HG02884 (cell line): Measurements from ENCODE around the gene FAM204A.

Source experiments
- ATAC-seq: cut with Tn5 transposase; IDR thresholded peaks from one replicate; pipeline ENCODE4 v1.9.1; 2021; ENCODE audit warnings: mild to moderate bottlenecking, moderate library complexity; ENCODE audit not compliant: unreplicated experiment

FAM204A gene

GRCh38 chr10:118287076-118287806 lies 54.9 kb downstream of the FAM204A start:
- ATAC-seq: no peak

- no peak for ATAC-seq
Observed at GRCh38 chr10:118286051-118286838, 55.9 kb downstream of the FAM204A start.

- no peak for ATAC-seq
Observed at GRCh38 chr10:118282670-118283069, 59.5 kb downstream of the FAM204A start.

DNA sequence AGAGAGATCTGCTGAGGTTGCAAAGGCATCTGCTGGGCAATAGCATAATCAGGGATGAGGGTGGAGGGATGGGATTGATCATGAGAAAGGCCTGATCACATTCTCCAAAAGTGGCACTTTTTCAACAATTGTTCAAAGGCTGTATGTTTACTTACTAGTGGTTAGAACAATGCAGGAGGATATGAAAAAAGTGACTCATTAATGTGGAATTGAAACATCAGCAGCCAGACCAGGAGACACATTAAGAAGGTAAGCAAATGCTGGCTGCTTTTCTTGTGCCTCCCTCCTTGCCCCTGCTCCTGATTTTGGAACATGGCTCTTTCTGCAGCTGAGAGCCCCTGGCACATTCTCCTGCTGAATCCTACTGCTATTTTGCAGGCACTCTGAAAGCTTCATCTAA lies 63.5 kb downstream of the FAM204A start:
- no peak for ATAC-seq

DNA sequence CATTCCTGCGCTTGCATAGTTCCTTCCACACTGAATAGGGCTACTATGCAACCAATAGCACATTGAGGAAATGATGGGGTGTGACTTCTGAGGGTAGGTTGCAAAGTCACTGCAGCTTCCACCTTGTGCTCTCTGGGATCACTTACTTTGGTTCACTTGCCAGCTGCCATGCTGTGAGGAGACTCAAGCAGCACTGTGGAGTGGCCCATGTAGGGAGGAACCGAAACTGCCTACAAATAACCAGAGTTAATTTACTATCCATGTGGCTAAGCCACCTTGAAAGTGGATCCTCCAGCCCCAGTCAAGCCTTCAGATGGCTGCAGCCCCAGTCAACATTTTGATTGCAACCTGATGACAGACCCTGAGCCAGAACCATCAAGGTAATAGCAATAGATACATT lies 64.3 kb downstream of the FAM204A start:
- no peak for ATAC-seq

- ATAC-seq: no peak
Observed at GRCh38 chr10:118276727-118277126, 65.4 kb downstream of the FAM204A start.

GRCh38 chr10:118276204-118276603 lies 65.9 kb downstream of the FAM204A start:
- ATAC-seq: no peak

GRCh38 chr10:118273662-118274061 lies 68.5 kb downstream of the FAM204A start:
- no peak for ATAC-seq

DNA sequence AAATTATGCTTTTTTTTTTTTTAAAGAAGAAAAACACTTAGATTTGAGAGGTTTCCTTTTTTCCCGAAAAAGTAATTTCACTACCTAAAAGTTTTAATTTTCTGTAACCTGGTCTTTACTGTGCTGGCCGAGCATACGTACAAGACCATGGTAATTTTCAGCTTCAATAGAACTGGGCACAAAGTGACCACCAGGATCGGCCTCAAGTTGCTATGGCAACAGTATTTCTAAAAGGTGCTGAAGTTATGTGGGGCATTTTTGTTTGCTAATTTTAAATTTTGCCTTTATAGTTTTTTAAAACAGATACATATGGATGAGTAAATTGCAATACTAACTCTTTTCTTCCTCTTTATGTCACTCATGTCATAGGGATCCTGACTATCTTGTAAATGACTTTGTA lies 69.4 kb downstream of the FAM204A start:
- no peak for ATAC-seq

- no peak for ATAC-seq
Observed at GRCh38 chr10:118272149-118272721, 69.9 kb downstream of the FAM204A start.

- no peak for ATAC-seq
Observed at GRCh38 chr10:118271671-118272070, 70.5 kb downstream of the FAM204A start.

DNA sequence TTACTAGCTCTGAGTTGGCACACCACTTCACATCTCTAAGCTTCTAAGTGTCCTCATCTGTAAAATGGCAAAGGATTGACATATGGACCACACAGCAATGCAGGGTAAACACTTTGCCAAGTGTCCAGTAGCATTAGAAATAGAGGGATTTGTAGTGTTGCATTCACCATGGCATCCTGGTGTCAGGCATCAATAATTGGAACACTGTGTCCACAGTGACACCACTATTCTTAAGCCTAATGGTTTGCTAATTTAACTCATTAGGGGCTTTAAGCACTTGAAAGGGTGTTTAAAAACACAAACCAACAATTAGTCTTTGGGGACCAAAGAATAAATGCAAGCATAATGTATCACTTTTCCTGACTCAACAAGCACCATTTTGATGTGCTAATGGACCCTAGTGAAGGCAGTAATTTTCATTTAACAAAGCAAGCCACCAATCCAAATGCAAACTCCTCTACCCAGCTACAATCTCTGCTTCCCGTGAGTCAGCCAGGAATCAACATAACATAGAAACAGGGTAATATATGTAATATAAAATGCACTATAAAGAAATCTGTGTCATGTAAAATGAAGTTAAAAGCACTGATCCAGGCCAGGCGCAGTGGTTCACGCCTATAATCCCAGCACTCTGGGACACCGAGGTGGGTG lies 75.9 kb downstream of the FAM204A start:
- no peak for ATAC-seq

- no peak for ATAC-seq
Observed at GRCh38 chr10:118264838-118265470, 77.2 kb downstream of the FAM204A start.

DNA sequence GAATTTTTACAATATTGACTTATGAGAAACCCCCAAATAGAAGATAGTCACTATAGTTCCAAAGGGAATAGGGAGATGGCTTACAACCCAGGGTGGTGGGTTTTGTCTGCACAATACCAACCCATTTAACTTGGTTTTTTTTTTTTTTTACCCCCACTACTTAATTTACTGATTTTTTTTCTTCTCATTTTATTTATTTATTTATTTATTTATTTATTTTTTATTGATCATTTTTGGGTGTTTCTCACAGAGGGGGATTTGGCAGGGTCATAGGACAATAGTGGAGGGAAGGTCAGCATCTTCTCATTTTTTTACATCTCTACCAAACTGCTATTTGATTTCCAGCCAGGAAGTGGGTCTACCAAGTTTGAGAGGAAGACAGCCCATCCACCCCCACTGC lies 77.9 kb downstream of the FAM204A start:
- no peak for ATAC-seq

- ATAC-seq: no peak
Observed at GRCh38 chr10:118262538-118262937, 79.6 kb downstream of the FAM204A start.

- ATAC-seq: no peak
Observed at GRCh38 chr10:118259288-118259906, 82.7 kb downstream of the FAM204A start.

- ATAC-seq: no peak
Observed at GRCh38 chr10:118258285-118258684, 83.8 kb downstream of the FAM204A start.

DNA sequence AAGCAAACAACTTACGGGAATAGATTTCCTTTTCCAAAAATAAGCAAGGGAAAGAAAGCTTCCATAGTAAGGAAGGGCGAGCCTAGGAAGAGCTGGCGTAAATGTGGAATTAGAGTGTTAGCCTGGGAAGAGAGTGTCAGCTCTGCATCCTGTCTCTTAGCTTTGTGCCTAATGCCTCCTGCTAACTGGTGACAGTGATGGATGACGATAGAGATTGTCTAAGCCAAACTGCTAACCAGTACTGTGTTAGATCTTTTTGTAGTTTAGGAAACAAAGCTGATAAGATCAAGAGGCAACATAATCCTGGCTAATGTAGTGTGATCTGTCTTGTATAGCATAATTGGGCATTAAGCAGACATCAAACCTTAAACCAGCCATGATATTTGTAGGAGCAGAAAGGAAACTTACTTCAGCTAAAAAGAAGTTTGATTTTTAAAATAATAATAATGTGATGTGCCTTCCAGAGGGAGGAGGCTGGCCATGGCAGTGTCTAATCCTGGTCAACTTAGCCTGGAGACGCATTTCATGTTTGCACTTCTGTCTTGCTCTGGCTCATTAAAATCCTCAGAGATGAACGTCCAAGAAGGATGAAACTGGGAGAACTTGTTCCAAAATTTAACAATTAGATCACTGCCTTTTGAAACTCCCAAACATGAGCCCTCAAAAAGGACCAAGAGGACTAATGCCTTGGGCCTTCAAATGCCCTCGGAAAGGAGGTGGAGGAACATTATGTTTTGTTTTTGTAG lies 85.1 kb downstream of the FAM204A start:
- ATAC-seq: no peak

DNA sequence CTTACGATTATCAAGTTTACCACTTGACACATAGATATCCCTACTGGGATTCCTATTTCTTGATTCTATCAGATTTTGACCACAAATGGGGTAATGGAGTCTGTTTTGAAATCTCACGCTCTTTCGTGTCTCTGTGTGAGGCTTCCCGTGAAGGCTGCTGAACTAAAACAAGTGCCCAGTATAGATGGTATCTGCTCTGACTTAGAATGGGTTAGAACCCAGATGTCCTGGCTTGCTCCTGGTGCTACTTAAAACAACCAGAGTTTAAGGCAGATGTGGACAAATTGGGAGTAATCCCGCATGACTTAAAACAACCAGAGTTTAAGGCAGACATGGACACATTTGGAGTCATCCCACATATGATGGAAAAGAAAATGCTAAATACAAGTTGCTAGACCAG lies 85.9 kb downstream of the FAM204A start:
- no peak for ATAC-seq

DNA sequence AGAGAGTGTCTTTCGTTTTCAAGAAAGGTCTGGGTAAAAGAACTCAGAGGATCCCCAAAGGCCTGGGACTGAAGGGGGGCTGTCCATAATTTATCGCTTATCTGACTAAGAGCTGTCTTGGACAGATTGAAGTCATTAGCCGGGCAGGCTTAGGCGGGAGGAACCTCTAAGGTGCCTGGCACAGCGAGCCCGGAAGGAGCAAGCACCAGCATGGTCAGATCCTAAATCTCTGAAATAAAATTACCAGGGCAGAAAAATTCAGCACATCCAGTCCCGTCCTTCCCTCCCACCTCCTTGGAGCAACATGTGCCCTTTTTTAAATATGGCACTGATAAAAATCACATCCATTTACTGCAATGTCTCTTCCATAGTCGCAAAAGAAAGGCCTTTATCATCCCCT lies 86.8 kb downstream of the FAM204A start:
- ATAC-seq: no peak
